DOHH2 (cell line): ENCODE measurements around the gene P3R3URF.

Source experiments
- CTCF ChIP-seq: fragments of 200-600 bp; sonication (generic); IDR thresholded peaks from one replicate; pipeline ENCODE4 v1.5.1; 2014; ENCODE audit warnings: antibody characterized with exemption, mild to moderate bottlenecking, low read depth, low read length; ENCODE audit not compliant: poor library complexity, severe bottlenecking
- EZH2phosphoT487 ChIP-seq: fragments of 200-600 bp; sonication (generic); IDR thresholded peaks from 2 replicates; pipeline ENCODE4 v1.6.1; 2017; ENCODE audit warnings: borderline replicate concordance, mild to moderate bottlenecking, antibody characterized with exemption, low read length, moderate library complexity, mixed read lengths

DNA sequence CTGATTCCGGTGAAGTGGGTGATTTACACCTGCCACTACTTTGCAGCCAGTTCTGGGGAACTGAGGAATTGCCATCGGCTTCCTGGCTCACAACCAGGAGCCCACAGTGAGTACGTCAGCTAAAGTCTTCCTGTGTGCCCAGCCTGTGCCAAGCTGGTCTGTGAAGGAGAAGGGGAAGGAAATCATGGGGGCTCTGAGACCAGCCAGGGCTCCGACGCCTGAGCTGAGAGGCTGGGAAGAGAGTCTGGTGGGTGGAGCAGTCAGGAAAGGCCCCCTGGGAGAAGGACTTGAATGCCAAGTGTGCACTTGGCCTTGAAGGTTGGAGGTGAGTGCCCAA lies 28.1 kb upstream of the P3R3URF start:
- no peak for TF ChIP-seq CTCF
- TF ChIP-seq EZH2phosphoT487: no peak
